GM04503 (cell line): ENCODE measurements around the gene CCSER2.

ENCODE experiments used
- DNase-seq: peaks from one replicate; pipeline ENCODE4 v3.0.0-alpha.2; 2012; ENCODE audit warnings: low read depth

The CCSER2 gene

GRCh38 chr10:84548869-84549268 is 220.5 kb downstream of the CCSER2 start:
- no peak for DNase-seq

- no peak for DNase-seq
Observed at GRCh38 chr10:84549368-84550165, 221.2 kb downstream of the CCSER2 start.

GRCh38 chr10:84550756-84551436 is 222.5 kb downstream of the CCSER2 start:
- DNase-seq: no peak

DNA sequence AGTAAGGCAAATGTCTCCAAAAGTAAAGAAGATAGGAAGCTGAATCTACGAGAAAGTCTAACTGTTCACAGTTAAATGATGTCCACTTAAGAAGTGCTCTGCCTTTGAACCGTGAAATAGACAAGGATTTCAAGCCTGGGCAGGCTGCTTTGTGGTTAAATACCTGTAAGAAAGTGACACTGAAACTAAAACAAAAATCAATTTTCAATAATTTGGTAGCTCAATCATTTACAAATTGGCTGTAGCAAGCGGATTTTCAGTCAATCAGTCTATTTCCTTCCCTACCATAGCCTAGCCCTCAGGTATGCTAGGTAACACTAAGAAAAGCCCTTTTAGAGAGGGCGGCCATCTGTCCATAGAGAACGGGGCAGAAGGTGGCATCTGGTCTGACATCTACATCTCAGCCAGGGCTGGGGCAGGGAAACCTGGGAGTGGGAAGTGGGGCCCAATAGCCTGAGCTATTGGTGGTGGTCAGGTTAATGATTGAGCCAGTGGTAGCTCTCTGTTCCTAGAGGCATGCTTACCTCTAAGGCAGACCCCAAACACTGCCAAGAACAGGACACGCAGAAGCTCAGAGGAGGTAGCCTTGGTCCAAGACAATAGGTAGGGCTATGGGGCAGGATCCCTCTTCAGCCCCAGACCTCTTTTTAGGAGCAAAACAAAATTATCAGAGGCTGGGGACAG is 223.2 kb downstream of the CCSER2 start:
- no peak for DNase-seq

DNA sequence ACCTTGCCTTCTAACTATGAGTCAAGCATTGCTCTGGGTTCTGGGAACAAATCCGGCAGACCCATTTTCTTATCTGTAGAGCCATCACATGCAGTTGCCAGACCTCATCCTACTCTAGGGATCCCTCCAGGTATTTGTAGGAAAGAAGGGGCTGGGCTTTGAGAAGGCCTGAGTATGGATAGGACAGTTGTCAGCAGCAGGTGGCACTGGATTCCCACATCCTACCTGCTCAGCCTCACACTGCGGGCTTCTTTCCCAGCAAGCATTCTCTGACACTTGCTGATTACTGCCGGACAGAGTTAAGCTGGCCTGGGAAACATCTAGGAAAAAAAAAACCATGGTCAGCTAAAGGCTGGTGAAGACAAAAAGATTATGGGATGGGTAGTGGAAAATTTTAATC is 224.1 kb downstream of the CCSER2 start:
- DNase-seq: no peak

DNA sequence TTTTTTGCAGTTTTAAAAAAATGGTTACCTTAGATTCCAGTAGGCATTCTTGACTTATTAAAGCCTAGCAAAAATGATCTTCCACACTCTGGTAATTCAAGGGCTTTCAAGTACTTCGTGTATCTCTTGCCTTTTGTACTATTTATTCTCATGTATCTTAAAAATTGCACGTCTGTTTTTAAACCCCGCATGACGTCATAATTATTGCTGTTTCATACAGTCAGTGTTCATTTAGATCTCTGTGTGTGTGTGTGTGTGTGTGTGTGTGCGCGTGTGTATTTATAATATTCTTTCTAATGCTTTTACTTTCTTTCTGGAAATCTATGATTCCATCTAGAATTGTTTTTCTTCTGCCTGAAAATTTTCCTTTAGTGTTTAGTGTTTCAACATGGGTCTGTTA is 234.2 kb downstream of the CCSER2 start:
- no peak for DNase-seq

DNA sequence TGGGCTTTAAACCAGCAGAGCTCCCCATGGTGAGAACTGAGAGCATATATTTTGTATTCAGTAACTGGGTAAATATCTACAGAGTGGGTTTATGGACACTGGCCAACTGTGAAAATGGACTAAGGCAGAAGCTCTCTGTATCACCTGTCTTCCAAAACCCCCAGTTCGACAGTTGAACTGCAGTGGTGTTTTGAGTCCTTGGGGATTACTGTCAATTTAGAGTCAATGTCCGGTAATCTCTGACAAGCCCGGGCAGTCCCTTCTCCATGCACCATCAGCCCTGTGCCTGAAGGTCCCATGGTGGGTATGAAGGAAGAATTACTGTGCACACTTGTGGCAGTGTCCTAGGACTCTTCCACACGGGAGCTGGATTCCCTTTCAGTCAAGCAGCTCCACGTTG is 235.0 kb downstream of the CCSER2 start:
- no peak for DNase-seq

GRCh38 chr10:84563868-84564267 is 235.5 kb downstream of the CCSER2 start:
- DNase-seq: no peak

DNA sequence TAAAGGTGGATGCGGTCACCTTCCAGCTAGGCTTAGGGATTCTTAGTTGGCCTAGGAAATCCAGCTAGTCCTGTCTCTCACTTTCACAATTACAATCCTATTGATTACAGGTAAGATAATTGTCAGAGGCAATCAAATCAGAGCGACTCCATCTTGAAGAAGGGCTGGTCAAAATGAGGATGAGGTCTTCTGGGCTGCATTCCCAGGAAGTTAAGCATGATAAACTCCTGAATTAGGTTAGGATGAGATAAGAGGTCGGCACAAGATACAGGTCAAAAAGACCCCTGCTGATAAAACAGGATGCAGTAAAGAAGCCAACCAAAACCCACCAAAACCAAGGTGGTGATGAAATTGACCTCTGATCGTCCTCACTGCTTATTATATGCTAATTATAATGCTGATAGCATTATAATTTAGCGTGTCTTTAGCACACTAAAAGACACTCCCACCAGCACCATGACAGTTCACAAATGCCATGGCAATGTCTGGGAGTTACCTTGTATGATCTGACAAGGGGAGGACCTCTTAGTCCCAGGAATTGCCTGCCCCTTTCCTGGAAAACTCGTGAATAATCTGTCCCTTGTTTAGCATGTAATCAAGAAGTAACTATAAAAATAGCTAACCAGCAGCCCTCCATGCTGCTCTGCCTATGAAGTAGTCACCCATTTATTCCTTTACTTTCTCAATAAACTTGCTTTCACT is 237.6 kb downstream of the CCSER2 start:
- DNase-seq: no peak

DNA sequence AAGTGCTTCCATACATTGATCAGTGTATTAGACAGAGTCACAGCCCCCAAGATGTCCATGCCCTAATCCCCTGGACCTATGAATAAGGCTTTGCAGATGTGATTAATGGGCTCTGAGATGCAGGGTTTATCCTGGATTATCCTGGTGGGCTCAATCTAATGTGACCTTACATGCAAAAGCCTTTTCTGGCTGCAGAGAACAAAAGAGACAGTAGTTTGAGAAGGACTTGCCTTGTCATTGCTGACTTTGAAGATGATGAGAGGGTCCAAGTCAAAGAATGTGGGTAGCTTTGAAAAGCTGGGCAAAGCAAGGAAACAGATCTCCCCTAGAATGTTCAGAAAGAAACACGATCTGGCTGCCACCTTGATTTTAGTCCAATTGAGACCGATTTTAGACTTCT is 238.7 kb downstream of the CCSER2 start:
- no peak for DNase-seq
